Endothelial cell of umbilical vein (primary cell): ENCODE results near the gene DUSP15. TPM values are rescaled to one million over a fixed set of nuclear protein-coding genes. Genes with fewer than 3 reads are reported as not detected.

Source experiments
- BruUV-seq: library from RNA; stranded (reverse); fragments of 400-500 nt; replicated peaks from 2 replicates; lab custom pipeline; 2021; lab: Mats Ljungman, UMichigan
- CTCF ChIA-PET: fragments of 300-600, 350-600 bp; sonication (Branson Sonifier 250); formaldehyde crosslinking; loops from one replicate; lab custom pipeline; 2021; ENCODE audit warnings: antibody characterized with exemption, inconsistent platforms; lab: Charles Lee
- POLR2A ChIA-PET: fragments of 300-600, 350-600 bp; sonication (Branson Sonifier 250); formaldehyde crosslinking; loops from one replicate; lab custom pipeline; 2021; ENCODE audit warnings: antibody characterized with exemption, inconsistent platforms; lab: Charles Lee
- DNase-seq: peaks from one replicate; pipeline ENCODE4 v3.0.0-alpha.2; 2011; ENCODE audit warnings: low read depth, low spot score
- FAIRE-seq: peaks from 2 replicates; lab custom pipeline; 2011; peaks lifted over from hg19 to GRCh38; lab: Jason Lieb, UNC
- H2AFZ ChIP-seq: 2 replicates; pipeline ENCODE4 v1.6.0; 2012; ENCODE audit warnings: low read depth, low read length, control low read depth, inconsistent platforms
- H3K27ac ChIP-seq: 2 replicates; pipeline ENCODE4 v1.5.1; 2011; ENCODE audit warnings: low read depth, mild to moderate bottlenecking, control low read depth, low read length, moderate library complexity; ENCODE audit not compliant: insufficient read depth
- H3K27me3 ChIP-seq, 2 experiments: 2 replicates each; pipeline versions ENCODE4 v1.6.0 to v1.6.1; 2011; ENCODE audit warnings: low read length in 2 of 2, mixed read lengths in 1 of 2; ENCODE audit not compliant: control insufficient read depth in 2 of 2, insufficient read depth in 2 of 2
- H3K36me3 ChIP-seq, 2 experiments: 2 replicates in 1 of 2; 3 replicates in 1 of 2; pipeline ENCODE4 v1.5.1; 2011; ENCODE audit warnings: low read length in 2 of 2, mild to moderate bottlenecking in 1 of 2, moderate library complexity in 1 of 2; ENCODE audit not compliant: control insufficient read depth in 2 of 2, insufficient read depth in 2 of 2; ENCODE audit errors: extremely low read depth in 1 of 2
- H3K4me1 ChIP-seq: 3 replicates; pipeline ENCODE4 v1.5.1; 2011; ENCODE audit warnings: mild to moderate bottlenecking, low read length; ENCODE audit not compliant: control insufficient read depth, insufficient read depth; ENCODE audit errors: extremely low read depth
- H3K4me2 ChIP-seq: 2 replicates; pipeline ENCODE4 v1.6.1; 2011; ENCODE audit warnings: low read length, control low read depth, mixed read lengths; ENCODE audit not compliant: insufficient read depth
- H3K4me3 ChIP-seq, 3 experiments: fragments of 200-600 bp in 1 of 3; sonication (generic), shearing (Covaris generic) in 1 of 3; replicated peaks in 1 of 3; 2 replicates each; pipeline ENCODE4 v1.5.1; 2011 to 2016; ENCODE audit warnings: control low read depth in 3 of 3, low read length in 3 of 3, mild to moderate bottlenecking in 2 of 3, inconsistent platforms in 1 of 3, low read depth in 1 of 3, moderate library complexity in 1 of 3; ENCODE audit not compliant: insufficient read depth in 1 of 3
- H3K79me2 ChIP-seq: 2 replicates; pipeline ENCODE4 v1.6.0; 2012; ENCODE audit warnings: low read length, inconsistent platforms; ENCODE audit not compliant: control insufficient read depth, insufficient read depth
- H3K9ac ChIP-seq: replicated peaks from 2 replicates; pipeline ENCODE3; 2011; ENCODE audit warnings: low read length, control low read depth; ENCODE audit not compliant: insufficient read depth; ENCODE audit errors: extremely low read depth
- H3K9me1 ChIP-seq: replicated peaks from 3 replicates; pipeline ENCODE4 v1.6.0; 2011; ENCODE audit warnings: mild to moderate bottlenecking, low read length; ENCODE audit not compliant: control insufficient read depth, insufficient read depth; ENCODE audit errors: extremely low read depth
- H3K9me3 ChIP-seq: replicated peaks from 2 replicates; pipeline ENCODE4 v1.5.1; 2012; ENCODE audit warnings: low read length, inconsistent platforms; ENCODE audit not compliant: control insufficient read depth, insufficient read depth
- H4K20me1 ChIP-seq: replicated peaks from 2 replicates; pipeline ENCODE3; 2011; ENCODE audit warnings: mild to moderate bottlenecking, low read length; ENCODE audit not compliant: control insufficient read depth, insufficient read depth; ENCODE audit errors: extremely low read depth
- FOS ChIP-seq: IDR thresholded peaks from 2 replicates; pipeline ENCODE4 v1.6.1; 2011; ENCODE audit warnings: mild to moderate bottlenecking, low read length, moderate library complexity, borderline replicate concordance; ENCODE audit not compliant: insufficient read depth
- GATA2 ChIP-seq: IDR thresholded peaks from 2 replicates; pipeline ENCODE4 v1.7.0; 2011; ENCODE audit warnings: low read depth, mild to moderate bottlenecking, moderate library complexity, mixed read lengths, low read length; ENCODE audit not compliant: insufficient read length, insufficient read depth
- MYC ChIP-seq: IDR thresholded peaks from one replicate; pipeline ENCODE4 v1.6.1; 2011; ENCODE audit warnings: mild to moderate bottlenecking, low read depth, low read length
- dilution Hi-C: fragments of 300-500 bp; cut with MboI; formaldehyde crosslinking; loops from one replicate; pipeline ENCODE4 v1.15.0; 2019; ENCODE audit warnings: low sequenced_read_pairs; ENCODE audit not compliant: extremely low pct_ligation_motif_present
- intact Hi-C: fragments of 100-400 bp; cut with micrococcal nuclease; formaldehyde crosslinking; loops from one replicate; pipeline ENCODE4 v1.10.0; 2022
- polyA plus RNA-seq, 4 experiments: library from polyadenylated mRNA; depleted of rRNA in 3 of 4; stranded (reverse) in 3 of 4; unstranded in 1 of 4; fragments of >200 nt; gene quantifications; 2 replicates each; pipeline versions ENCODE4 v1.2.1 to v1.2.3, GENCODE V29; 2011 to 2012; ENCODE audit warnings: missing spikeins in 1 of 4
- total RNA-seq: library from RNA; stranded (reverse); gene quantifications from 2 replicates; pipeline ENCODE4 v1.2.3, GENCODE V29; 2021
- TF ChIP-seq, protein P1 (sequence below): IDR thresholded peaks from 2 replicates; pipeline ENCODE4 v1.6.1; 2011; ENCODE audit not compliant: insufficient read depth, insufficient read length
- TF ChIP-seq, protein P2 (sequence below), 2 donors: IDR thresholded peaks; 1 replicate in 1 of 2; 2 replicates in 1 of 2; pipeline ENCODE4 v1.5.1; 2011; ENCODE audit warnings: low read length in 2 of 2, mild to moderate bottlenecking in 2 of 2, moderate library complexity in 2 of 2, control low read depth in 1 of 2, inconsistent platforms in 1 of 2, low read depth in 1 of 2; ENCODE audit not compliant: insufficient read depth in 1 of 2; ENCODE audit errors: extremely low read depth in 1 of 2

DUSP15 gene
- total and polyA plus RNA-seq, 2 donors (not counting 3 experiments of a cell fraction or from before 2014, with no cell fraction given), result 0.33 TPM; not detected in 1

DNA sequence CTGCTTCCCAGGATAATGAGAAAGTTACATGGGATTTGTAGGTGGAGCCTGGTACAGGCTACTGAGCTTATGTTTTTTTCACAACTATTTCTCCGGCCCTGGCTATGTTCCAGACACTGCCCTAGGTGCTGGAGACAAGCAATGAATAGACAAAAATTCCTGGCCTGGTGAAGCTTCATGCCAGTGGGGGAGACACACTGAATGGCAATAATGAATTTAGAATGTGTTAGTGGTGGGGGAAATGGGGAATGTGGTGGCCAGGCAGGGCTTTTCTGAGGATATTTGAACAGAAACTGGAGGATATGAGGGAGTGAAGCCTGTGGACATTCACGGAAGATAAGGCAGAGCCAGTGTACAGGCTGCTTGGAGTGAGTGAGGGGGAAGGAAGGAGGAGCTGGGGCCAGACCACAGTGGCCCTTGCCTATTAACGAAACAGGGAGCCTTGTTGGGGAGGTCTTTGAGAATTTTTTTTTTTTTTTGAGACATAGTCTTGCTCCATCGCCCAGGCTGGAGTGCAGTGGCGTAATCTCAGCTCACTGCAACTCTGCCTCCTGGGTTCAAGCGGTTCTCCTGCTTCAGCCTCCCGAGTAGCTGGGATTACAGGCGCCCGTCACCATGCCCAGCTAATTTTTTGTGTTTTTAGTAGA lies 31.6 kb downstream of the DUSP15 start:
- intact Hi-C loops (loop anchor here (1.0 kb wide), 1 partner anchor 15 kb away; no protein-coding TSS in a partner anchor), dilution Hi-C loops (no loop called here)
- Histone ChIP-seq H3K27me3 (no peaks in the 10 kb centered on the region), H3K9me1 (no peaks in the 10 kb centered on the region), H3K27ac (peak overlapping the region; percentile 57), H3K4me3 (no peak overlapping the region), H3K79me2 (no peaks in the 10 kb centered on the region), H3K9me3 (no peaks in the 10 kb centered on the region), H3K4me2 (no peak overlapping the region), H4K20me1 (no peaks in the 10 kb centered on the region), H2AFZ (no peak overlapping the region), H3K4me1 (peaks cover 55% of the 10 kb centered on the region), H3K9ac (no peak overlapping the region), H3K36me3 (no peaks in the 10 kb centered on the region)
- ChIA-PET CTCF (interaction anchor here (7.6 to 25.3 kb wide), 2 partner anchors 11 to 15 kb away, joined by 82 to 619 read pairs; partner anchors contain the start of gene FOXS1), POLR2A (no interaction called here)
- TF ChIP-seq, protein P1, sequence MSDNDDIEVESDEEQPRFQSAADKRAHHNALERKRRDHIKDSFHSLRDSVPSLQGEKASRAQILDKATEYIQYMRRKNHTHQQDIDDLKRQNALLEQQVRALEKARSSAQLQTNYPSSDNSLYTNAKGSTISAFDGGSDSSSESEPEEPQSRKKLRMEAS, result no peak
- TF ChIP-seq FOS (no peak), GATA2 (no peak)
- no TSS peak for BruUV-seq
- DNase-seq (peak; percentile 37), FAIRE-seq (no peak)

DNA sequence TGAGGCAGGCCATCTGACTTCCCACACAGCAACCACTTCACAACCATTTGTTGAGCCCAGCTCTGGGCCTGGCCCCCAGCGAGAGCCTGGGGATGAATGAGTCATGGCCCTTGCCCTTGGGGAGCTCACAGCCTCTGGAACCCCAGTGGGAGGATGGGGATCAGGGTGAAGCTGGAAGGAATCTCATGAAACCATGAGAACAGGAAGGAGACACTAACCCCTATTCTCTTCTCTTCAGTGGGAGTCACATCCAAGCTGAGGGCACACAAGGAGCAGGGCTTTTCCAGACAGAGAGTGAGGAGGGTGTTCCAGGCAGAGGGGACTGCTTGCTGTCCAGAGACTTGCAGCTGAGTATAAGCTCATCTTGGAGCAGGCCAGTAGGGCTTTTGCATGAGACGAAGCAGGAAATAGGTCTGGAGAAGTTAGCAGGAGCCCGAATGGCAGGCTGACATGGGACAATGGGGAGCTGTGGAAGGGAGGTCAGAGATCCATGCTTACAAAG lies 32.4 kb downstream of the DUSP15 start:
- Histone ChIP-seq H3K9me1 (no peaks in the 10 kb centered on the region), H3K36me3 (no peaks in the 10 kb centered on the region), H3K27ac (peak overlapping the region; percentile 57), H3K4me2 (no peak overlapping the region), H3K4me1 (peaks cover 53% of the 10 kb centered on the region), H3K9ac (no peak overlapping the region), H3K4me3 (no peak overlapping the region), H4K20me1 (no peaks in the 10 kb centered on the region), H2AFZ (no peak overlapping the region), H3K9me3 (no peaks in the 10 kb centered on the region), H3K27me3 (no peaks in the 10 kb centered on the region), H3K79me2 (no peaks in the 10 kb centered on the region)
- peak; percentile 73 for FAIRE-seq
- peak; percentile 58 for DNase-seq
- TF ChIP-seq MYC (no peak), FOS (peak; percentile 42), GATA2 (no peak)
- TF ChIP-seq, protein P2, sequence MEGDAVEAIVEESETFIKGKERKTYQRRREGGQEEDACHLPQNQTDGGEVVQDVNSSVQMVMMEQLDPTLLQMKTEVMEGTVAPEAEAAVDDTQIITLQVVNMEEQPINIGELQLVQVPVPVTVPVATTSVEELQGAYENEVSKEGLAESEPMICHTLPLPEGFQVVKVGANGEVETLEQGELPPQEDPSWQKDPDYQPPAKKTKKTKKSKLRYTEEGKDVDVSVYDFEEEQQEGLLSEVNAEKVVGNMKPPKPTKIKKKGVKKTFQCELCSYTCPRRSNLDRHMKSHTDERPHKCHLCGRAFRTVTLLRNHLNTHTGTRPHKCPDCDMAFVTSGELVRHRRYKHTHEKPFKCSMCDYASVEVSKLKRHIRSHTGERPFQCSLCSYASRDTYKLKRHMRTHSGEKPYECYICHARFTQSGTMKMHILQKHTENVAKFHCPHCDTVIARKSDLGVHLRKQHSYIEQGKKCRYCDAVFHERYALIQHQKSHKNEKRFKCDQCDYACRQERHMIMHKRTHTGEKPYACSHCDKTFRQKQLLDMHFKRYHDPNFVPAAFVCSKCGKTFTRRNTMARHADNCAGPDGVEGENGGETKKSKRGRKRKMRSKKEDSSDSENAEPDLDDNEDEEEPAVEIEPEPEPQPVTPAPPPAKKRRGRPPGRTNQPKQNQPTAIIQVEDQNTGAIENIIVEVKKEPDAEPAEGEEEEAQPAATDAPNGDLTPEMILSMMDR (IDR thresholded peaks at IDR 0.05; ENCODE audit: extremely low read depth in 1 of 2, insufficient read depth in 1 of 2, low read depth in 1 of 2, low read length in 2 of 2), result no peak
- dilution Hi-C loops, result no loop called here
- BruUV-seq, result no TSS peak
- ChIA-PET CTCF (interaction anchor here (0.6 to 25.3 kb wide), 3 partner anchors 12 to 253 kb away, joined by 3 to 619 read pairs (median 82); partner anchors contain the start of gene FOXS1), POLR2A (no interaction called here)
- intact Hi-C loops, result loop anchor here (1.0 kb wide), 1 partner anchor 15 kb away; no protein-coding TSS in a partner anchor
